Transverse colon (tissue), 4 donors: ENCODE data around the gene NXPE4. TPM values are rescaled to one million over a fixed set of nuclear protein-coding genes. Genes with fewer than 3 reads are reported as not detected.

Experiments used
- DNase-seq: peaks from one replicate; pipeline ENCODE4 v3.0.0-alpha.2; 2019
- H3K27ac ChIP-seq, 4 donors: fragments of 200-600 bp; sonication (generic); 2 replicates each; pipeline ENCODE4 v1.5.1; 2016 to 2018; ENCODE audit warnings: inconsistent platforms in 4 of 4
- H3K27me3 ChIP-seq: fragments of 200-600 bp; sonication (generic); 2 replicates; pipeline ENCODE4 v1.5.1; 2017; ENCODE audit warnings: inconsistent platforms
- H3K36me3 ChIP-seq, 4 donors: fragments of 200-600 bp; sonication (generic); 2 replicates each; pipeline ENCODE4 v1.5.1; 2017 to 2019; ENCODE audit warnings: inconsistent platforms in 4 of 4
- H3K4me1 ChIP-seq, 4 donors: fragments of 200-600 bp; sonication (generic); 2 replicates each; pipeline ENCODE4 v1.5.1; 2017 to 2020; ENCODE audit warnings: inconsistent platforms in 4 of 4
- H3K4me3 ChIP-seq, 4 donors: fragments of 200-600 bp; sonication (generic); 1 replicate in 1 of 4; 2 replicates in 3 of 4; pipeline versions ENCODE4 v1.5.1 to v1.6.1; 2017 to 2019; ENCODE audit warnings: inconsistent platforms in 4 of 4
- H3K9me3 ChIP-seq, 2 donors: fragments of 200-600 bp; sonication (generic); 2 replicates each; pipeline ENCODE4 v1.5.1; 2017 to 2019; ENCODE audit warnings: inconsistent platforms in 2 of 2
- EP300 ChIP-seq: sonication (generic); formaldehyde crosslinking; IDR thresholded peaks from one replicate; pipeline ENCODE4 v1.6.1; 2017; ENCODE audit warnings: antibody characterized with exemption, low read depth
- POLR2A ChIP-seq: fragments of 450-650 bp; IDR thresholded peaks from one replicate; pipeline ENCODE4 v1.6.1; 2016; ENCODE audit warnings: antibody characterized with exemption, mild to moderate bottlenecking, moderate library complexity
- POLR2AphosphoS5 ChIP-seq, 3 donors: sonication (generic); formaldehyde crosslinking; IDR thresholded peaks; one replicate each; pipeline ENCODE4 v1.6.1; 2016; ENCODE audit warnings: antibody characterized with exemption in 3 of 3
- WGBS, 2 donors: methylation state at CpG; one replicate each; pipeline ENCODE4 v1.1.5; 2018; ENCODE audit warnings: low coverage in 1 of 2; 5-methylcytosine and 5-hydroxymethylcytosine counted together
- in situ Hi-C, 4 donors: fragments of 200-750 bp; cut with MboI; loops; one replicate each; pipeline versions ENCODE4 v1.15.0 to v1.15.1; 2017; ENCODE audit warnings: low sequenced_read_pairs in 3 of 4, low pct_ligation_motif_present in 1 of 4, low pct_unique_long_range_greater_than_20kb in 1 of 4
- intact Hi-C: fragments of 100-400 bp; cut with DNase I; formaldehyde crosslinking; loops from one replicate; pipeline ENCODE4 v1.15.1; 2023; ENCODE audit warnings: low total_unique reads
- total RNA-seq, 4 donors: library from RNA; depleted of rRNA; stranded (reverse); fragments of >200 nt; gene quantifications; one replicate each; pipeline ENCODE4 v1.1.0, GENCODE V29; 2016
- TF ChIP-seq, protein P1 (sequence below), 5 experiments: fragments of 200-600 bp in 3 of 5; fragments of 450-650 bp in 2 of 5; sonication (generic) in 3 of 5; IDR thresholded peaks; 1 replicate in 2 of 5; 2 replicates in 3 of 5; pipeline ENCODE4 v1.5.1; 2016 to 2017; ENCODE audit warnings: antibody characterized with exemption in 5 of 5, inconsistent platforms in 3 of 5, mild to moderate bottlenecking in 2 of 5, moderate library complexity in 1 of 5

The NXPE4 gene
- total RNA-seq, 4 donors from 2014 or later: 184 to 292 (median 263) TPM

GRCh38 chr11:114556135-114556534 is 39.5 kb downstream of the NXPE4 start:
- H3K4me1 ChIP-seq: peaks cover 0 to 16% (median 9%) of the 10 kb centered on the region in 4 donors
- no peaks in the 10 kb centered on the region for H3K27me3 ChIP-seq
- intact Hi-C loops (no loop called here), in situ Hi-C loops (loop anchor here in 1 of 4 donors (25.0 kb wide), 1 partner anchor 106 kb away; no protein-coding TSS in a partner anchor)
- no peaks in the 10 kb centered on the region for H3K9me3 ChIP-seq
- 21 to 31% methylated on average over 1 of the region's 1 CpG for WGBS, 2 donors
- H3K4me3 ChIP-seq: peak overlapping the region in 3 of 4 donors; percentile 41 to 46 (median 41)
- H3K27ac ChIP-seq: peak overlapping the region; percentile 77 to 81 (median 78)
- TF ChIP-seq POLR2A (no peak), POLR2AphosphoS5 (IDR thresholded peaks at IDR 0.05) (peak in 1 of 3 donors; percentile 66)
- no peak for DNase-seq
- peaks cover 0 to 4% (median 0%) of the 10 kb centered on the region in 4 donors for H3K36me3 ChIP-seq

DNA sequence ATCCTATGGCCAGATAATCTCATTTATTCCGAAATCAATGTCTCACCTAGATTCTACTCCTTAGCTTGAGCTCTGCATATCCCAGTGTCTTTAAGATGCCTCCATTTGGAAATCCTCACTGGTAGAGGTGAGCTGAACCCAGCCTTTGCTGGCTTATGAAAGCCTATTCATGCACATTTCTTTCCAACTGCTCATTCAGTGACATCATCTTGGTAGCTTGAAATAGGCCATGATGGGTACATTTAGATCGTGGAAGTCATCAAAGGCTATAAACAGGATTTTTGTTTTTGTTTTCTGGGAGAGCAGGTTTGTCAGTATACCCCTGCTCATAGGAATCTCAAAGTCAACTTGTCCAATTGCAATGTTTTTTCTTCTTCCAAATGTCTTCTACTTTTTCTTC is 41.9 kb downstream of the NXPE4 start:
- TF ChIP-seq POLR2AphosphoS5 (IDR thresholded peaks at IDR 0.05) (no peak), POLR2A (no peak), EP300 (no peak)
- TF ChIP-seq, protein P1, sequence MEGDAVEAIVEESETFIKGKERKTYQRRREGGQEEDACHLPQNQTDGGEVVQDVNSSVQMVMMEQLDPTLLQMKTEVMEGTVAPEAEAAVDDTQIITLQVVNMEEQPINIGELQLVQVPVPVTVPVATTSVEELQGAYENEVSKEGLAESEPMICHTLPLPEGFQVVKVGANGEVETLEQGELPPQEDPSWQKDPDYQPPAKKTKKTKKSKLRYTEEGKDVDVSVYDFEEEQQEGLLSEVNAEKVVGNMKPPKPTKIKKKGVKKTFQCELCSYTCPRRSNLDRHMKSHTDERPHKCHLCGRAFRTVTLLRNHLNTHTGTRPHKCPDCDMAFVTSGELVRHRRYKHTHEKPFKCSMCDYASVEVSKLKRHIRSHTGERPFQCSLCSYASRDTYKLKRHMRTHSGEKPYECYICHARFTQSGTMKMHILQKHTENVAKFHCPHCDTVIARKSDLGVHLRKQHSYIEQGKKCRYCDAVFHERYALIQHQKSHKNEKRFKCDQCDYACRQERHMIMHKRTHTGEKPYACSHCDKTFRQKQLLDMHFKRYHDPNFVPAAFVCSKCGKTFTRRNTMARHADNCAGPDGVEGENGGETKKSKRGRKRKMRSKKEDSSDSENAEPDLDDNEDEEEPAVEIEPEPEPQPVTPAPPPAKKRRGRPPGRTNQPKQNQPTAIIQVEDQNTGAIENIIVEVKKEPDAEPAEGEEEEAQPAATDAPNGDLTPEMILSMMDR (IDR thresholded peaks at IDR 0.05): no peak
- intact Hi-C loops (no loop called here), in situ Hi-C loops (loop anchor here in 1 of 4 donors (25.0 kb wide), 1 partner anchor 109 kb away; no protein-coding TSS in a partner anchor)
- Histone ChIP-seq H3K4me3 (no peak overlapping the region), H3K27ac (no peak overlapping the region), H3K27me3 (no peaks in the 10 kb centered on the region), H3K36me3 (peaks cover 0 to 15% (median 2%) of the 10 kb centered on the region in 4 donors), H3K9me3 (no peaks in the 10 kb centered on the region), H3K4me1 (peaks cover 0 to 12% (median 8%) of the 10 kb centered on the region in 4 donors)
- 57 to 68% methylated on average over 2 of the region's 2 CpGs for WGBS, 2 donors
- DNase-seq: no peak

DNA sequence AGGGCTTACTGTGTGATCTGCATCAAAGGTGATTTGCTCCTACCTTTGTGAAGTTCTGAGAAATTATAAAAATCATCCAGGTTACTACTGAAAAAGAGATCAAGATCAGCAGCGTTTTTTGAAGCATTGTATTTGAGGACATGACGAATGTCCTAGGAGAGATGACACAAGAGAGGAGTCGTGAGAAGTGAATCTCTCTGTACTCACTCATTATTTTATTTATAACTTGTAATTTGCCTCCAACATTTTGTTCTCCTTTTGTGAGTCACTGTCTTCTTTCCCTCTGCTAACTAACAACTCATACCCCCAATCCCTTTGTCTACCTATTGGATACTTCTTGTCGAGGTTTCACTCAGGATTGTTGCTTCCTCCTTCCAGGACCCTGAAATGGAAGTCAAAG is 44.5 kb downstream of the NXPE4 start:
- H3K4me3 ChIP-seq: no peak overlapping the region
- in situ Hi-C loops: loop anchor here in 1 of 4 donors (25.0 kb wide), 1 partner anchor 111 kb away; no protein-coding TSS in a partner anchor
- TF ChIP-seq POLR2A (no peak), EP300 (no peak), POLR2AphosphoS5 (IDR thresholded peaks at IDR 0.05) (no peak)
- TF ChIP-seq, protein P1 (IDR thresholded peaks at IDR 0.05): no peak

GRCh38 chr11:114525682-114526081 is 69.9 kb downstream of the NXPE4 start:
- in situ Hi-C loops: no loop called here
- Histone ChIP-seq H3K9me3 (peaks cover 3 to 6% of the 10 kb centered on the region in 2 donors), H3K4me1 (peaks cover 0 to 22% (median 3%) of the 10 kb centered on the region in 4 donors), H3K4me3 (no peak overlapping the region), H3K27me3 (no peaks in the 10 kb centered on the region), H3K27ac (peak overlapping the region in 2 of 4 donors; percentile 4 to 5), H3K36me3 (peaks cover 0 to 32% (median 11%) of the 10 kb centered on the region in 4 donors)
- DNase-seq: no peak
- intact Hi-C loops: no loop called here
- 8 to 46% methylated on average over 2 of the region's 2 CpGs for WGBS, 2 donors
- TF ChIP-seq POLR2AphosphoS5 (IDR thresholded peaks at IDR 0.05): peak in 1 of 3 donors; percentile 15
- TF ChIP-seq, protein P1 (IDR thresholded peaks at IDR 0.05): no peak

More for the DNA sequence above, 44.5 kb downstream of the NXPE4 start:
- intact Hi-C loops: no loop called here
- Histone ChIP-seq H3K36me3 (peaks cover 0 to 22% (median 2%) of the 10 kb centered on the region in 4 donors), H3K9me3 (no peaks in the 10 kb centered on the region), H3K4me1 (peaks cover 0 to 10% (median 4%) of the 10 kb centered on the region in 4 donors), H3K27me3 (no peaks in the 10 kb centered on the region), H3K27ac (no peak overlapping the region)
- WGBS, 2 donors: 70 to 89% methylated on average over 4 of the region's 4 CpGs
- no peak for DNase-seq

GRCh38 chr11:114524122-114524521 is 71.5 kb downstream of the NXPE4 start:
- in situ Hi-C loops: no loop called here
- 81 to 86% methylated on average over 1 of the region's 1 CpG for WGBS, 2 donors
- Histone ChIP-seq H3K4me3 (no peak overlapping the region), H3K9me3 (peaks cover 3 to 6% of the 10 kb centered on the region in 2 donors), H3K27ac (peak overlapping the region in 1 of 4 donors; percentile 63), H3K36me3 (peaks cover 0 to 26% (median 4%) of the 10 kb centered on the region in 4 donors), H3K27me3 (no peaks in the 10 kb centered on the region), H3K4me1 (peaks cover 0 to 22% (median 3%) of the 10 kb centered on the region in 4 donors)
- intact Hi-C loops: no loop called here
- no peak for DNase-seq
- TF ChIP-seq POLR2AphosphoS5 (IDR thresholded peaks at IDR 0.05) (no peak), EP300 (no peak), POLR2A (no peak)
- TF ChIP-seq, protein P1 (IDR thresholded peaks at IDR 0.05): no peak
